SK-N-SH (cell line): ENCODE data around the gene RFTN1. TPM values are rescaled to one million over a fixed set of nuclear protein-coding genes. Genes with fewer than 3 reads are reported as not detected.

Experiments used
- CTCF ChIA-PET: fragments of 300-600, 350-600 bp; formaldehyde crosslinking; extraction: SDS; loops from one replicate; lab custom pipeline; 2021; lab: Yijun Ruan, JAX
- POLR2A ChIA-PET: fragments of 350-600 bp; sonication (Branson Sonifier 250); formaldehyde crosslinking; extraction: SDS; loops from one replicate; lab custom pipeline; 2020; ENCODE audit warnings: antibody characterized with exemption, inconsistent platforms; lab: Yijun Ruan, JAX
- DNase-seq: peaks from one replicate; pipeline ENCODE4 v3.0.0; 2012
- H2AFZ ChIP-seq: fragments of 200-600 bp; sonication (generic); 2 replicates; pipeline ENCODE4 v1.8.1; 2016; ENCODE audit warnings: antibody characterized with exemption, mild to moderate bottlenecking, low read depth
- H3F3A ChIP-seq: fragments of 200-600 bp; sonication (generic); replicated peaks from 2 replicates; pipeline ENCODE3; 2016; ENCODE audit warnings: antibody characterized with exemption, mild to moderate bottlenecking; ENCODE audit not compliant: insufficient read depth
- H3K27ac ChIP-seq, 2 experiments: fragments of 200-500 bp in 1 of 2; fragments of 200-600 bp in 1 of 2; sonication (Bioruptor generic) in 1 of 2; sonication (generic), shearing (Covaris generic) in 1 of 2; 2 replicates each; pipeline versions ENCODE4 v1.5.1 to v1.6.1; 2014 to 2016; ENCODE audit warnings: low read depth in 2 of 2, inconsistent platforms in 1 of 2, low read length in 1 of 2, mild to moderate bottlenecking in 1 of 2, mixed read lengths in 1 of 2
- H3K27me3 ChIP-seq: fragments of 200-600 bp; sonication (generic), shearing (Covaris generic); 2 replicates; pipeline ENCODE4 v1.6.1; 2016; ENCODE audit warnings: mixed run types; ENCODE audit not compliant: insufficient read depth
- H3K36me3 ChIP-seq, 2 experiments: fragments of 200-500 bp in 1 of 2; fragments of 200-600 bp in 1 of 2; sonication (Bioruptor generic) in 1 of 2; sonication (generic) in 1 of 2; replicated peaks in 1 of 2; 2 replicates each; pipeline versions ENCODE3 to v1.5.1; 2014 to 2016; ENCODE audit warnings: low read length in 1 of 2, mild to moderate bottlenecking in 1 of 2; ENCODE audit not compliant: insufficient read depth in 2 of 2, control insufficient read depth in 1 of 2
- H3K4me1 ChIP-seq, 2 experiments: fragments of 200-500 bp in 1 of 2; fragments of 200-600 bp in 1 of 2; sonication (Bioruptor generic) in 1 of 2; sonication (generic), shearing (Covaris generic) in 1 of 2; 2 replicates each; pipeline versions ENCODE4 v1.5.1 to v1.6.1; 2014 to 2016; ENCODE audit warnings: low read depth in 1 of 2, low read length in 1 of 2, mixed run types in 1 of 2; ENCODE audit not compliant: insufficient read depth in 2 of 2, control insufficient read depth in 1 of 2
- H3K4me2 ChIP-seq: fragments of 200-600 bp; sonication (generic), shearing (Covaris generic); 2 replicates; pipeline ENCODE4 v1.6.1; 2017; ENCODE audit warnings: mixed run types
- H3K4me3 ChIP-seq, 2 experiments: fragments of 200-500 bp in 1 of 2; fragments of 200-600 bp in 1 of 2; sonication (Bioruptor generic) in 1 of 2; sonication (generic), shearing (Covaris generic) in 1 of 2; 2 replicates each; pipeline versions ENCODE4 v1.5.1 to v1.8.1; 2014 to 2016; ENCODE audit warnings: low read depth in 2 of 2, inconsistent platforms in 1 of 2, low read length in 1 of 2, mild to moderate bottlenecking in 1 of 2, mixed read lengths in 1 of 2, moderate library complexity in 1 of 2
- H3K79me2 ChIP-seq: fragments of 200-600 bp; sonication (generic); 2 replicates; pipeline ENCODE4 v1.8.1; 2017; ENCODE audit warnings: mild to moderate bottlenecking; ENCODE audit not compliant: insufficient read depth
- H3K9ac ChIP-seq: fragments of 200-600 bp; sonication (generic); 2 replicates; pipeline ENCODE4 v1.6.1; 2017; ENCODE audit warnings: mixed run types
- H3K9me2 ChIP-seq: fragments of 200-600 bp; sonication (generic); 2 replicates; pipeline ENCODE4 v1.6.1; 2017; ENCODE audit warnings: mixed run types
- H3K9me3 ChIP-seq: fragments of 200-600 bp; sonication (generic); 2 replicates; pipeline ENCODE4 v1.6.1; 2017; ENCODE audit warnings: mixed run types, mild to moderate bottlenecking, moderate library complexity
- H4K20me1 ChIP-seq: fragments of 200-600 bp; sonication (generic); 2 replicates; pipeline ENCODE4 v1.6.1; 2017; ENCODE audit warnings: mild to moderate bottlenecking, mixed run types; ENCODE audit not compliant: insufficient read depth
- CHD2 ChIP-seq: fragments of 150-350 bp; IDR thresholded peaks from 2 replicates; pipeline ENCODE4 v1.6.1; 2018; ENCODE audit warnings: low read length; ENCODE audit not compliant: partially characterized antibody
- FOSL2 ChIP-seq: IDR thresholded peaks from 2 replicates; pipeline ENCODE4 v1.4.0; 2012; ENCODE audit warnings: low read depth, mild to moderate bottlenecking, moderate library complexity, borderline replicate concordance
- GABPA ChIP-seq: IDR thresholded peaks from 2 replicates; pipeline ENCODE4 v1.4.0; 2012; ENCODE audit warnings: low read depth, mild to moderate bottlenecking
- GATA2 ChIP-seq: sonication (generic); formaldehyde crosslinking; IDR thresholded peaks from 2 replicates; pipeline ENCODE4 v1.5.0; 2020; ENCODE audit warnings: mild to moderate bottlenecking, missing genetic modification reagents
- MEF2A ChIP-seq: IDR thresholded peaks from 2 replicates; pipeline ENCODE4 v1.4.0; 2012; ENCODE audit warnings: low read depth, borderline replicate concordance
- MXI1 ChIP-seq: IDR thresholded peaks from 2 replicates; pipeline ENCODE4 v1.6.1; 2012; ENCODE audit warnings: mild to moderate bottlenecking, low read depth, low read length, improper control_type of control experiment
- NRF1 ChIP-seq: IDR thresholded peaks from 2 replicates; pipeline ENCODE4 v1.6.1; 2012; ENCODE audit warnings: low read depth, mild to moderate bottlenecking, low read length
- RCOR1 ChIP-seq: fragments of 150-350 bp; IDR thresholded peaks from 2 replicates; pipeline ENCODE4 v1.6.1; 2017; ENCODE audit warnings: antibody characterized with exemption, low read length
- RFX5 ChIP-seq: IDR thresholded peaks from 2 replicates; pipeline ENCODE4 v1.6.1; 2012; ENCODE audit warnings: mild to moderate bottlenecking, improper control_type of control experiment, low read length
- RXRA ChIP-seq: IDR thresholded peaks from 2 replicates; pipeline ENCODE4 v1.4.0; 2012; ENCODE audit warnings: low read depth, mild to moderate bottlenecking, borderline replicate concordance
- SIN3A ChIP-seq: IDR thresholded peaks from 2 replicates; pipeline ENCODE4 v1.6.1; 2012; ENCODE audit warnings: low read depth, mild to moderate bottlenecking, low read length, moderate library complexity, borderline replicate concordance
- TAF1 ChIP-seq: IDR thresholded peaks from 2 replicates; pipeline ENCODE4 v1.6.1; 2012; ENCODE audit warnings: low read depth, mild to moderate bottlenecking, low read length, moderate library complexity, borderline replicate concordance
- TCF12 ChIP-seq: IDR thresholded peaks from 2 replicates; pipeline ENCODE4 v1.4.0; 2012
- TEAD4 ChIP-seq: IDR thresholded peaks from 2 replicates; pipeline ENCODE4 v1.4.0; 2012; ENCODE audit warnings: mild to moderate bottlenecking, borderline replicate concordance; ENCODE audit not compliant: insufficient read depth
- YY1 ChIP-seq: IDR thresholded peaks from 2 replicates; pipeline ENCODE4 v1.4.0; 2012; ENCODE audit warnings: low read depth, mild to moderate bottlenecking
- WGBS: methylation state at CpG from one replicate; pipeline ENCODE4 v1.1.6; 2017; ENCODE audit warnings: low lambda C conversion rate; 5-methylcytosine and 5-hydroxymethylcytosine counted together
- polyA plus RNA-seq, 3 experiments: library from polyadenylated mRNA; depleted of rRNA; stranded (reverse); fragments of >200 nt; gene quantifications; 2 replicates each; pipeline ENCODE4 v1.2.3, GENCODE V29; 2012
- TF ChIP-seq, protein P1 (sequence below): IDR thresholded peaks from 2 replicates; pipeline ENCODE4; 2012
- TF ChIP-seq, protein P2 (sequence below): fragments of 150-350 bp; IDR thresholded peaks from 2 replicates; pipeline ENCODE4 v1.6.1; 2017; ENCODE audit warnings: antibody characterized with exemption, low read length, low read depth, borderline replicate concordance
- TF ChIP-seq, protein P3 (sequence below): fragments of 200-600 bp; sonication (generic); IDR thresholded peaks from 2 replicates; pipeline ENCODE4 v1.6.1; 2017; ENCODE audit warnings: antibody characterized with exemption, mild to moderate bottlenecking, moderate library complexity

RFTN1 gene
- polyA plus RNA-seq, 1 of the 3 experiments (the other 2 are of a cell fraction), result 21.2 TPM

DNA sequence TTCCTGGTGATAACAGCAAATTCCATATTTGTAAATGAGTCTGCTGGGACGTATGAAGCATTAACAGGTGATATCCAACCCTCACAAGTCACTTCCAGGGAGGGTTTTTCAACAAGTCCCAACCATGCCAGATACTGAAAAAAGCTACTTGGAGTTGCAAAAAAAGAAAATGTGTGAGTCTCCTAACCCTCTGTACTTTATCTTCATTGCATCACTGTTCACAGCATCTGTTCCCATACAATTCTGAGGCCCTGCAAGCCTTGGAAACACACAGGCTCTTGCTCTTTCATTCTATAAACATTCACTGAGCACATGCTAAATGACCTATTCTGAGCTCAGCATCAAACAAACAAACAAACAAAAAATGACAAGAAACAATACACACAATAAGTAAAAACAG is 120.8 kb downstream of the RFTN1 start:
- no peaks in the 10 kb centered on the region for H3K27me3 ChIP-seq
- TF ChIP-seq CHD2, result no peak
- TF ChIP-seq SIN3A, result no peak
- TF ChIP-seq FOSL2, result no peak
- no peak for TF ChIP-seq RFX5
- TF ChIP-seq, all 33 proteins: peak for 0
- ChIA-PET CTCF (interaction anchor here (1.0 to 1.4 kb wide), 4 partner anchors 54 to 124 kb away, joined by 3 to 5 read pairs (median 4); no protein-coding TSS in a partner anchor), POLR2A (no interaction called here)
- Histone ChIP-seq H3K79me2 (no peaks in the 10 kb centered on the region; the same call in none of the 2 replicates), H3K4me3 (no peak overlapping the region), H3K9ac (no peak overlapping the region), H3K9me2 (no peaks in the 10 kb centered on the region), H2AFZ (no peak overlapping the region), H3K27ac (peak overlapping the region in 1 of 2 experiments; percentile 56; a peak in 2 of 4 replicates), H3K36me3 (peaks cover 0 to 6% of the 10 kb centered on the region in 2 experiments), H3K9me3 (no peaks in the 10 kb centered on the region), H3F3A (peaks cover 6% of the 10 kb centered on the region), H4K20me1 (no peaks in the 10 kb centered on the region), H3K4me1 (peaks cover 0 to 18% of the 10 kb centered on the region in 2 experiments; a peak in 3 of 4 replicates), H3K4me2 (no peak overlapping the region)
- no peak for DNase-seq
- 76% methylated on average over 1 of the region's 1 CpG for WGBS

GRCh38 chr3:16392065-16392464 is 121.4 kb downstream of the RFTN1 start:
- Histone ChIP-seq H3F3A (peaks cover 6% of the 10 kb centered on the region), H2AFZ (no peak overlapping the region), H3K36me3 (peaks cover 0 to 5% of the 10 kb centered on the region in 2 experiments), H3K4me2 (no peak overlapping the region), H3K4me3 (no peak overlapping the region), H3K79me2 (no peaks in the 10 kb centered on the region; the same call in none of the 2 replicates), H3K27ac (peak overlapping the region in 1 of 2 experiments; percentile 79; a peak in 2 of 4 replicates), H3K4me1 (peaks cover 0 to 18% of the 10 kb centered on the region in 2 experiments; a peak in 3 of 4 replicates), H3K9me2 (no peaks in the 10 kb centered on the region), H3K27me3 (no peaks in the 10 kb centered on the region), H3K9ac (no peak overlapping the region), H3K9me3 (no peaks in the 10 kb centered on the region), H4K20me1 (no peaks in the 10 kb centered on the region)
- ChIA-PET CTCF (interaction anchor here (1.0 to 1.4 kb wide), 4 partner anchors 53 to 125 kb away, joined by 3 to 5 read pairs (median 4); no protein-coding TSS in a partner anchor), POLR2A (no interaction called here)
- DNase-seq, result no peak
- TF ChIP-seq, protein P1, sequence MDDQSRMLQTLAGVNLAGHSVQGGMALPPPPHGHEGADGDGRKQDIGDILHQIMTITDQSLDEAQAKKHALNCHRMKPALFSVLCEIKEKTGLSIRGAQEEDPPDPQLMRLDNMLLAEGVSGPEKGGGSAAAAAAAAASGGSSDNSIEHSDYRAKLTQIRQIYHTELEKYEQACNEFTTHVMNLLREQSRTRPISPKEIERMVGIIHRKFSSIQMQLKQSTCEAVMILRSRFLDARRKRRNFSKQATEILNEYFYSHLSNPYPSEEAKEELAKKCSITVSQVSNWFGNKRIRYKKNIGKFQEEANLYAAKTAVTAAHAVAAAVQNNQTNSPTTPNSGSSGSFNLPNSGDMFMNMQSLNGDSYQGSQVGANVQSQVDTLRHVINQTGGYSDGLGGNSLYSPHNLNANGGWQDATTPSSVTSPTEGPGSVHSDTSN, result peak; percentile 59
- peak; percentile 75 for TF ChIP-seq TCF12
- TF ChIP-seq RCOR1, result no peak
- WGBS, result 80% methylated on average over 1 of the region's 1 CpG

- WGBS, result 90% methylated on average over 2 of the region's 2 CpGs
- Histone ChIP-seq H3K4me1 (peaks cover 0 to 18% of the 10 kb centered on the region in 2 experiments; a peak in 3 of 4 replicates), H3K27me3 (no peaks in the 10 kb centered on the region), H3K27ac (peak overlapping the region in 1 of 2 experiments; percentile 79; a peak in 2 of 4 replicates), H3K79me2 (no peaks in the 10 kb centered on the region; the same call in none of the 2 replicates), H3K4me3 (no peak overlapping the region), H3K4me2 (no peak overlapping the region), H3K9ac (no peak overlapping the region), H3K9me3 (no peaks in the 10 kb centered on the region), H3K36me3 (no peaks in the 10 kb centered on the region), H3F3A (no peaks in the 10 kb centered on the region), H2AFZ (no peak overlapping the region), H4K20me1 (no peaks in the 10 kb centered on the region), H3K9me2 (no peaks in the 10 kb centered on the region)
- no peak for DNase-seq
- ChIA-PET POLR2A (no interaction called here), CTCF (interaction anchor here (0.6 to 1.1 kb wide), 2 partner anchors 33 to 100 kb away, joined by 3 read pairs; no protein-coding TSS in a partner anchor)
- TF ChIP-seq TAF1, result no peak
- TF ChIP-seq GABPA, result no peak
- TF ChIP-seq, protein P2, sequence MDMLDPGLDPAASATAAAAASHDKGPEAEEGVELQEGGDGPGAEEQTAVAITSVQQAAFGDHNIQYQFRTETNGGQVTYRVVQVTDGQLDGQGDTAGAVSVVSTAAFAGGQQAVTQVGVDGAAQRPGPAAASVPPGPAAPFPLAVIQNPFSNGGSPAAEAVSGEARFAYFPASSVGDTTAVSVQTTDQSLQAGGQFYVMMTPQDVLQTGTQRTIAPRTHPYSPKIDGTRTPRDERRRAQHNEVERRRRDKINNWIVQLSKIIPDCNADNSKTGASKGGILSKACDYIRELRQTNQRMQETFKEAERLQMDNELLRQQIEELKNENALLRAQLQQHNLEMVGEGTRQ, result no peak
- no peak for TF ChIP-seq TEAD4
- no peak for TF ChIP-seq RFX5
- TF ChIP-seq RXRA, result no peak
- TF ChIP-seq, protein P3, sequence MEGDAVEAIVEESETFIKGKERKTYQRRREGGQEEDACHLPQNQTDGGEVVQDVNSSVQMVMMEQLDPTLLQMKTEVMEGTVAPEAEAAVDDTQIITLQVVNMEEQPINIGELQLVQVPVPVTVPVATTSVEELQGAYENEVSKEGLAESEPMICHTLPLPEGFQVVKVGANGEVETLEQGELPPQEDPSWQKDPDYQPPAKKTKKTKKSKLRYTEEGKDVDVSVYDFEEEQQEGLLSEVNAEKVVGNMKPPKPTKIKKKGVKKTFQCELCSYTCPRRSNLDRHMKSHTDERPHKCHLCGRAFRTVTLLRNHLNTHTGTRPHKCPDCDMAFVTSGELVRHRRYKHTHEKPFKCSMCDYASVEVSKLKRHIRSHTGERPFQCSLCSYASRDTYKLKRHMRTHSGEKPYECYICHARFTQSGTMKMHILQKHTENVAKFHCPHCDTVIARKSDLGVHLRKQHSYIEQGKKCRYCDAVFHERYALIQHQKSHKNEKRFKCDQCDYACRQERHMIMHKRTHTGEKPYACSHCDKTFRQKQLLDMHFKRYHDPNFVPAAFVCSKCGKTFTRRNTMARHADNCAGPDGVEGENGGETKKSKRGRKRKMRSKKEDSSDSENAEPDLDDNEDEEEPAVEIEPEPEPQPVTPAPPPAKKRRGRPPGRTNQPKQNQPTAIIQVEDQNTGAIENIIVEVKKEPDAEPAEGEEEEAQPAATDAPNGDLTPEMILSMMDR, result no peak
- no peak for TF ChIP-seq MEF2A
- no peak for TF ChIP-seq YY1
- no peak for TF ChIP-seq GATA2 (CRISPR knock-in tag)
- no peak for TF ChIP-seq MXI1
- no peak for TF ChIP-seq NRF1
These were observed 122.9 kb downstream of the RFTN1 start for GRCh38 chr3:16390581-16390980.
